ENCODE results near the gene SECTM1. TPM values are rescaled to one million over a fixed set of nuclear protein-coding genes. Genes with fewer than 3 reads are reported as not detected.

The SECTM1 gene
- total RNA-seq, 2 donors from 2014 or later, result 3.1 to 7.7 TPM

GRCh38 chr17:82298538-82299421, 34.8 kb downstream of the SECTM1 start:
- Histone ChIP-seq H3K4me3 (peak overlapping the region; percentile 29 to 50), H3K9me3 (no peaks in the 10 kb centered on the region), H3K4me1 (peaks cover 0 to 39% of the 10 kb centered on the region in 2 donors), H3K27ac (peak overlapping the region; percentile 81 to 82), H3K36me3 (no peaks in the 10 kb centered on the region), H3K27me3 (no peaks in the 10 kb centered on the region)
- no peak for TF ChIP-seq CTCF (IDR thresholded peaks at IDR 0.05)
- DNase-seq (ENCODE audit: low spot score), result no peak

- Histone ChIP-seq H3K9me3 (no peaks in the 10 kb centered on the region), H3K4me3 (peak overlapping the region; percentile 29 to 50), H3K27me3 (no peaks in the 10 kb centered on the region), H3K27ac (peak overlapping the region; percentile 81 to 82), H3K36me3 (no peaks in the 10 kb centered on the region), H3K4me1 (peaks cover 0 to 42% of the 10 kb centered on the region in 2 donors)
- DNase-seq (ENCODE audit: low spot score), result peak; percentile 96
- no peak for TF ChIP-seq CTCF (IDR thresholded peaks at IDR 0.05)
These were observed 35.6 kb downstream of the SECTM1 start for GRCh38 chr17:82297714-82298537.

- no peaks in the 10 kb centered on the region for H3K27me3 ChIP-seq
- no peak for TF ChIP-seq CTCF (IDR thresholded peaks at IDR 0.05)
- H3K27ac ChIP-seq, result peak overlapping the region; percentile 81 to 82
- peak overlapping the region in 1 of 2 donors; percentile 50 for H3K4me3 ChIP-seq
- DNase-seq (ENCODE audit: low spot score), result peak; percentile 94
- H3K4me1 ChIP-seq, result peaks cover 0 to 43% of the 10 kb centered on the region in 2 donors
- H3K9me3 ChIP-seq, result no peaks in the 10 kb centered on the region
- no peaks in the 10 kb centered on the region for H3K36me3 ChIP-seq
These were observed 36.3 kb downstream of the SECTM1 start for GRCh38 chr17:82297280-82297713.

- Histone ChIP-seq H3K4me3 (peak overlapping the region in 1 of 2 donors; percentile 50), H3K27ac (peak overlapping the region; percentile 81 to 82), H3K36me3 (no peaks in the 10 kb centered on the region), H3K4me1 (peaks cover 0 to 47% of the 10 kb centered on the region in 2 donors), H3K9me3 (no peaks in the 10 kb centered on the region), H3K27me3 (no peaks in the 10 kb centered on the region)
- TF ChIP-seq CTCF (IDR thresholded peaks at IDR 0.05), result no peak
- DNase-seq (ENCODE audit: low spot score), result no peak
These were observed 36.9 kb downstream of the SECTM1 start for GRCh38 chr17:82296511-82297279.

- no peak for DNase-seq (ENCODE audit: low spot score)
- Histone ChIP-seq H3K4me3 (no peak overlapping the region), H3K9me3 (no peaks in the 10 kb centered on the region), H3K27me3 (no peaks in the 10 kb centered on the region), H3K27ac (no peak overlapping the region), H3K4me1 (peaks cover 0 to 41% of the 10 kb centered on the region in 2 donors), H3K36me3 (no peaks in the 10 kb centered on the region)
- no peak for TF ChIP-seq CTCF (IDR thresholded peaks at IDR 0.05)
These were observed 38.1 kb downstream of the SECTM1 start for GRCh38 chr17:82295472-82295814.

Data from right atrium auricular region (tissue), 2 donors.